WTC11 (cell line): ENCODE measurements around the gene ZBTB7B. TPM values are rescaled to one million over a fixed set of nuclear protein-coding genes. Genes with fewer than 3 reads are reported as not detected.

Experiments used
- ATAC-seq: fragments of 200-7000 bp; cut with Tn5 transposase; 2 replicates; pipeline ENCODE4 v1.10.0; 2021; ENCODE audit warnings: mild to moderate bottlenecking, moderate library complexity
- CTCF ChIA-PET: fragments of 300-600 bp; sonication (Branson Sonifier 250); formaldehyde crosslinking; loops from one replicate; lab custom pipeline; 2021; ENCODE audit warnings: antibody characterized with exemption; lab: Charles Lee
- POLR2A ChIA-PET: fragments of 350-600 bp; sonication (Branson Sonifier 250); formaldehyde crosslinking; loops from one replicate; lab custom pipeline; 2021; ENCODE audit warnings: antibody characterized with exemption; lab: Charles Lee
- DNase-seq: peaks from one replicate; pipeline ENCODE4 v3.0.0; 2021; ENCODE audit warnings: low spot score
- H3K27ac Mint-ChIP-seq: 2 replicates; pipeline ENCODE4 v1.8.0; 2021; ENCODE audit warnings: mixed read lengths
- H3K27me3 Mint-ChIP-seq: 2 replicates; pipeline ENCODE4 v1.8.0; 2021; ENCODE audit warnings: low read depth, mild to moderate bottlenecking, moderate library complexity, mixed read lengths
- H3K36me3 Mint-ChIP-seq: 2 replicates; pipeline ENCODE4 v1.8.0; 2021; ENCODE audit warnings: mixed read lengths
- H3K4me1 Mint-ChIP-seq: 2 replicates; pipeline ENCODE4 v1.8.0; 2022; ENCODE audit warnings: mixed read lengths
- H3K4me3 Mint-ChIP-seq: 2 replicates; pipeline ENCODE4 v1.8.0; 2021; ENCODE audit warnings: mild to moderate bottlenecking, moderate library complexity, mixed read lengths
- H3K9me3 Mint-ChIP-seq: 2 replicates; pipeline ENCODE4 v1.8.0; 2021; ENCODE audit warnings: mixed read lengths
- FOXJ3 ChIP-seq: sonication (generic); formaldehyde crosslinking; IDR thresholded peaks from 2 replicates; pipeline ENCODE4 v1.9.0; 2021; ENCODE audit warnings: missing genetic modification reagents, mild to moderate bottlenecking, borderline replicate concordance
- FOXP1 ChIP-seq: sonication (generic); formaldehyde crosslinking; IDR thresholded peaks from 2 replicates; pipeline ENCODE4 v1.8.0; 2022; ENCODE audit warnings: missing genetic modification reagents, mild to moderate bottlenecking, moderate library complexity, borderline replicate concordance
- GRHL2 ChIP-seq: fragments of 250-450 bp; sonication (Bioruptor Pico); IDR thresholded peaks from 2 replicates; pipeline ENCODE4 v1.8.0; 2022; ENCODE audit warnings: mild to moderate bottlenecking, moderate library complexity; ENCODE audit not compliant: insufficient replicate concordance, severe bottlenecking
- IRF2 ChIP-seq: sonication (generic); formaldehyde crosslinking; IDR thresholded peaks from 2 replicates; pipeline ENCODE4 v1.8.0; 2022; ENCODE audit warnings: low read depth, missing genetic modification reagents, borderline replicate concordance
- STAT6 ChIP-seq: sonication (generic); formaldehyde crosslinking; conservative IDR thresholded peaks from 2 replicates; pipeline ENCODE4 v1.8.1; 2023; ENCODE audit warnings: mild to moderate bottlenecking, low read depth, missing genetic modification reagents, moderate library complexity
- TCF7 ChIP-seq: sonication (generic); formaldehyde crosslinking; IDR thresholded peaks from 2 replicates; pipeline ENCODE4 v1.8.0; 2022; ENCODE audit warnings: mild to moderate bottlenecking, low read depth, missing genetic modification reagents, moderate library complexity
- TEAD4 ChIP-seq: sonication (generic); formaldehyde crosslinking; IDR thresholded peaks from 2 replicates; pipeline ENCODE4 v1.8.0; 2022; ENCODE audit warnings: mild to moderate bottlenecking, missing genetic modification reagents
- ZBTB43 ChIP-seq: sonication (generic); formaldehyde crosslinking; IDR thresholded peaks from 2 replicates; pipeline ENCODE4 v1.8.1; 2023; ENCODE audit warnings: mild to moderate bottlenecking, missing genetic modification reagents
- ZNF396 ChIP-seq: fragments of 250-450 bp; sonication (Bioruptor Pico); IDR thresholded peaks from 2 replicates; pipeline ENCODE4 v1.8.0; 2021; ENCODE audit warnings: mild to moderate bottlenecking, moderate library complexity, borderline replicate concordance
- ZNF416 ChIP-seq: fragments of 250-450 bp; sonication (Bioruptor Pico); IDR thresholded peaks from 2 replicates; pipeline ENCODE4 v1.9.0; 2021; ENCODE audit warnings: mild to moderate bottlenecking, inconsistent platforms
- ZNF423 ChIP-seq: fragments of 250-450 bp; sonication (Bioruptor Pico); IDR thresholded peaks from 2 replicates; pipeline ENCODE4 v2.1.2; 2022; ENCODE audit warnings: mild to moderate bottlenecking, moderate library complexity
- total RNA-seq: library from RNA; stranded (reverse); gene quantifications from 3 replicates; pipeline ENCODE4 v1.2.3, GENCODE V29; 2021
- TF ChIP-seq, protein P1 (sequence below): sonication (generic); formaldehyde crosslinking; IDR thresholded peaks from 2 replicates; pipeline ENCODE4 v1.8.1; 2023; ENCODE audit warnings: mild to moderate bottlenecking, missing genetic modification reagents, moderate library complexity
- TF ChIP-seq, protein P2 (sequence below): fragments of 250-450 bp; sonication (Bioruptor Pico); IDR thresholded peaks from 2 replicates; pipeline ENCODE4 v1.8.0; 2021; ENCODE audit warnings: mild to moderate bottlenecking
- TF ChIP-seq, protein P3 (sequence below): sonication (generic); formaldehyde crosslinking; IDR thresholded peaks from 2 replicates; pipeline ENCODE4 v1.8.1; 2023; ENCODE audit warnings: mild to moderate bottlenecking, moderate library complexity, missing genetic modification reagents
- TF ChIP-seq, protein P4 (sequence below): sonication (generic); formaldehyde crosslinking; IDR thresholded peaks from 2 replicates; pipeline ENCODE4 v1.8.0; 2022; ENCODE audit warnings: mild to moderate bottlenecking, missing genetic modification reagents

Gene ZBTB7B
- total RNA-seq, 1 experiment from 2014 or later: 29.8 TPM

DNA sequence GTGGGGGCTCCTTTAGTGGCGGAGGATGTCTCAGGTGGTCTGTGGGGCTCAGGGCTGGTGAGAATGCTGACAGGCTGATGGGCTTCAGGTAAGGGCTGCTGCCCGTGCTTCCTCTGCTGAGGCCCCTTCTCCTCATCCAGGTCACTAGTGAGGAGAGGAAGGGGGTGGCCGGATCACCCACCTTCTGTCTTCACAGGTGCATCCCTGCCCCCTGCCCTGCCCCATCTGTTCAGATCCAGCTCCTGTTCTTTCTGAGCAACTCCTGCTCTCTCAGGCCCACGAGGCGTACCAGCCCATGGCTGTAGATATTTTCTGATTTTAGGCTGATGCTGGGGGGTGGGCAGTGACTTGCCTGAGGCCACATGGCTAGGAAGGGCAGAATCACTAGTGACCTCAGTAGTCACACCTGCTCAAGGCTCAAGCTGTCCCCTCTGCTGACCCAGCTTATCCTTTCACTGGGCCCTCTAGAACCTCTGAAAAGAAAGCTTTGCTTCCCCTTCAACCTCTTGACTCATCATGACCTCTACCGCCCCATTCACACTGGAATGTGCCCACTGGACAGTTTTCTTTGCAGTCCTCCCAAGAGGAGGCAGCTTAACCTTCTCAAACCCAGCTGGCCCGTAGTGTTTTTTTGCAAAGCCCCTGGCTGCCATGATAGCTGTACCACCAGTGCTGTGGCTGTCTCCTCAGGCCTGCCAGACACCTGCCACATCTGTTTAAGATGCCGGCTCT is 16.2 kb downstream of the ZBTB7B start:
- no peak for TF ChIP-seq ZBTB43 (CRISPR knock-in tag)
- no peak for TF ChIP-seq TCF7 (CRISPR knock-in tag)
- TF ChIP-seq, protein P1, sequence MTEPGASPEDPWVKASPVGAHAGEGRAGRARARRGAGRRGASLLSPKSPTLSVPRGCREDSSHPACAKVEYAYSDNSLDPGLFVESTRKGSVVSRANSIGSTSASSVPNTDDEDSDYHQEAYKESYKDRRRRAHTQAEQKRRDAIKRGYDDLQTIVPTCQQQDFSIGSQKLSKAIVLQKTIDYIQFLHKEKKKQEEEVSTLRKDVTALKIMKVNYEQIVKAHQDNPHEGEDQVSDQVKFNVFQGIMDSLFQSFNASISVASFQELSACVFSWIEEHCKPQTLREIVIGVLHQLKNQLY: no peak
- TF ChIP-seq FOXJ3 (CRISPR knock-in tag): no peak
- TF ChIP-seq, protein P2, sequence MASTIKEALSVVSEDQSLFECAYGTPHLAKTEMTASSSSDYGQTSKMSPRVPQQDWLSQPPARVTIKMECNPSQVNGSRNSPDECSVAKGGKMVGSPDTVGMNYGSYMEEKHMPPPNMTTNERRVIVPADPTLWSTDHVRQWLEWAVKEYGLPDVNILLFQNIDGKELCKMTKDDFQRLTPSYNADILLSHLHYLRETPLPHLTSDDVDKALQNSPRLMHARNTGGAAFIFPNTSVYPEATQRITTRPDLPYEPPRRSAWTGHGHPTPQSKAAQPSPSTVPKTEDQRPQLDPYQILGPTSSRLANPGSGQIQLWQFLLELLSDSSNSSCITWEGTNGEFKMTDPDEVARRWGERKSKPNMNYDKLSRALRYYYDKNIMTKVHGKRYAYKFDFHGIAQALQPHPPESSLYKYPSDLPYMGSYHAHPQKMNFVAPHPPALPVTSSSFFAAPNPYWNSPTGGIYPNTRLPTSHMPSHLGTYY (CRISPR knock-in tag): no peak
- no peak for TF ChIP-seq FOXP1 (CRISPR knock-in tag)
- TF ChIP-seq ZNF416 (CRISPR knock-in tag): no peak
- TF ChIP-seq STAT6 (CRISPR knock-in tag): no peak
- TF ChIP-seq ZNF396 (CRISPR knock-in tag): no peak
- TF ChIP-seq ZNF423 (CRISPR knock-in tag): no peak
- TF ChIP-seq GRHL2 (CRISPR knock-in tag): no peak
- no peak for TF ChIP-seq TEAD4 (CRISPR knock-in tag)
- TF ChIP-seq, protein P3, sequence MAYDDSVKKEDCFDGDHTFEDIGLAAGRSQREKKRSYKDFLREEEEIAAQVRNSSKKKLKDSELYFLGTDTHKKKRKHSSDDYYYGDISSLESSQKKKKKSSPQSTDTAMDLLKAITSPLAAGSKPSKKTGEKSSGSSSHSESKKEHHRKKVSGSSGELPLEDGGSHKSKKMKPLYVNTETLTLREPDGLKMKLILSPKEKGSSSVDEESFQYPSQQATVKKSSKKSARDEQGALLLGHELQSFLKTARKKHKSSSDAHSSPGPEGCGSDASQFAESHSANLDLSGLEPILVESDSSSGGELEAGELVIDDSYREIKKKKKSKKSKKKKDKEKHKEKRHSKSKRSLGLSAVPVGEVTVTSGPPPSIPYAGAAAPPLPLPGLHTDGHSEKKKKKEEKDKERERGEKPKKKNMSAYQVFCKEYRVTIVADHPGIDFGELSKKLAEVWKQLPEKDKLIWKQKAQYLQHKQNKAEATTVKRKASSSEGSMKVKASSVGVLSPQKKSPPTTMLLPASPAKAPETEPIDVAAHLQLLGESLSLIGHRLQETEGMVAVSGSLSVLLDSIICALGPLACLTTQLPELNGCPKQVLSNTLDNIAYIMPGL (CRISPR knock-in tag): no peak
- TF ChIP-seq IRF2 (CRISPR knock-in tag): no peak
- TF ChIP-seq, protein P4, sequence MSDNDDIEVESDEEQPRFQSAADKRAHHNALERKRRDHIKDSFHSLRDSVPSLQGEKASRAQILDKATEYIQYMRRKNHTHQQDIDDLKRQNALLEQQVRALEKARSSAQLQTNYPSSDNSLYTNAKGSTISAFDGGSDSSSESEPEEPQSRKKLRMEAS (CRISPR knock-in tag): no peak
- H3K36me3 Mint-ChIP-seq: peaks cover 3% of the 10 kb centered on the region; the same call in 1 of the 2 replicates
- no peaks in the 10 kb centered on the region for H3K9me3 Mint-ChIP-seq
- DNase-seq (no peak), ATAC-seq (no peak)
- CTCF ChIA-PET: interaction anchor here (1.0 to 4.9 kb wide), 16 partner anchors 12 to 208 kb away, joined by 3 to 49 read pairs (median 10); partner anchors contain the start of genes ADAM15, LENEP, PBXIP1 and SHC1
- H3K4me3 Mint-ChIP-seq: no peak overlapping the region
- peaks cover 34% of the 10 kb centered on the region for H3K4me1 Mint-ChIP-seq
- peaks cover 4% of the 10 kb centered on the region; the same call in 1 of the 2 replicates for H3K27me3 Mint-ChIP-seq
- POLR2A ChIA-PET: interaction anchor here (1.5 to 2.0 kb wide), 3 partner anchors 25 to 48 kb away, joined by 3 to 14 read pairs (median 3); partner anchors contain the start of genes LENEP and SHC1
- H3K27ac Mint-ChIP-seq: no peak overlapping the region
